Suppressor macrophage (primary cell): Measurements from ENCODE around the gene ZFP3.
"Not testable (repeated sequence)": the region's sequence is repeated elsewhere in the genome, so short reads cannot be mapped to it uniquely, and the experiment has no call there.

Source experiments
- DNase-seq, 4 experiments: peaks; one replicate each; pipeline ENCODE4 v3.0.0-alpha.2; 2020 to 2022

ZFP3 gene

GRCh38 chr17:5080591-5080990, 2.3 kb downstream of the ZFP3 start:
- DNase-seq, result no peak

GRCh38 chr17:5092218-5093010, 14.1 kb downstream of the ZFP3 start:
- DNase-seq, result no peak

DNA sequence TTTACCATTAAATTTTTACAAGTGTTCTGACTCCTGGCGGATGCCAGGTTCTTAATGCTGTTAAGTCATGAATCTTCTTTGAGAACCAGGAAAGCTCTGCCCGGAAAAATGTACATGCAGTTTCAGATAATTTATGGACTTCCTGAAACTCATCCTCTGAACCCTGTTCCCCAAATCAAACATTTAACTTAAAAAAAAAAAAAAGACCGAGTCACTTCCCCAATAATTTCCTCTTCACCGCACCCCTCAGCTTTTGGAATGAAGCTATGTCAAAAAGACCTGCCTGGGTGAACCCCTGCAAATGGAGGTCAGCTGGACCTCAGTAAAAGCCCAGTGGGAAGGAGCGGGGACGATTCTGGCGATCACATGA, 18.4 kb downstream of the ZFP3 start:
- peak in 3 of 4 experiments; percentile 11 to 51 (median 37) for DNase-seq

GRCh38 chr17:5097101-5097834, 19.0 kb downstream of the ZFP3 start:
- DNase-seq, result peak in 1 of 4 experiments; percentile 18

DNA sequence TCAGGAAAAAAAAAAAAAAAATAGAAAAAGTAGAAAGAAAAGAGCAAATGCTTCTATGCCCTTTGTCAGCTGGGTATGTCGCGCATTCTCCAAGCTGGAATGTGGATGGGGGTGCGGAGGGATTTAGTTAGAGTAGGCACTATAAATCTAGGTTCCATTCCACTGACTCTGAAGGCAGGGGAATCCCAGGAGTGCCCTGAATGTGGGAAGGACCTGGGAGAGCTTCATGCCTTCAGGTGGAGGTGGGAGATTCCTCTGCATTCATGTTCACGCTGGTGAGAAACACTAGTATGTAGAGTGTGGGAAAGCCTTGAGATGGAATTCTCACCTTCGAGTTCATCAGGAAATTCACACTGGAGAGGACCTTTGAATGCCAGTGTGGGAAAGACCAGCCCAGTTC, 21.0 kb downstream of the ZFP3 start:
- no peak for DNase-seq

- DNase-seq, result no peak
These were observed 22.6 kb downstream of the ZFP3 start for GRCh38 chr17:5100832-5101231.

DNA sequence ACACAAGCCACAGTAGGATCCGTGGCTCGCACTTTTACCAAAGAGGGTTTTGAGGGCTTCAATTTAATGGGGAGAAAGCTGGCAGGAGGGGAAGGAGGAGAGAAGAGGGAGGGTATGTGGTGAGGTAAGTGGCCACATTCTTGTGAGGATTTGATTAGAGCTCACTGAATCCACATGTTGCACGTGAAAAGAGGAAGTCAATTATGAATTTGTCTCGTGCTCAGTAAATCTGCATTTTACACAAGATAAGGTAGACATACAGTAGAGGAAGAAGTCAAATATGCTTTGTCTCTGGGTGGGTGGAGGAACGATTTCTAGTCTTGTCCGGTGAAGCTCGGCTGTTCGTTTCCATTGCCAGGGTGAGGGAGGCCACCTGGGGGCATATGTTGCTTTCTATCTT, 32.5 kb downstream of the ZFP3 start:
- DNase-seq, result peak; percentile 12 to 49 (median 30)

- DNase-seq, result peak; percentile 97 to 99 (median 98)
These were observed 33.3 kb downstream of the ZFP3 start, which contains the start of gene ZNF232 for GRCh38 chr17:5111402-5112204. ZNF232 (minus strand) TSS chr17:5111878; CDS start chr17:5111822, 56 bp downstream.

- no peak for DNase-seq
These were observed 37.7 kb downstream of the ZFP3 start, which contains the start of gene USP6 for GRCh38 chr17:5115673-5116651. USP6 (plus strand) TSS chr17:5116032; CDS start chr17:5130368, 14,336 bp downstream.

DNA sequence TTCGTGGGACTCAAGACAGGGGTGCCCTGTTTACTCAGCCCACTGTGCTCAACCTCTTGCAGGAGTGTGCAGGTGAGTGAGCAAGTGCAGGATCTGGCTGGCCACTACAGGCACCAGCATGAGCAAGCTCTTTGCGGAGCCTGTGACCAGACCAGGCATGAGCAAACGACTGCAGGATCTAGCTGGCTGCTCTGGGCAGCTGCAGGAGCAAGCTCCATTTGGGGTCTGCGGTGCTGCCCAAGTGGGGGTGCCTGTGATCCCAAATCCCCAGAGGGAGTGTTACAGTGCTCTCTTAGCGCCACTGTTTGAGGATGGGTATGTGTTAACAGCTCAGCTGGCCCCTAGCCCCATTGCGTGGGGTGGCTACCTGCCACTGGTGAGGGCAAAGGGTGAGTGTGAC, 40.0 kb downstream of the ZFP3 start:
- no peak for DNase-seq

DNA sequence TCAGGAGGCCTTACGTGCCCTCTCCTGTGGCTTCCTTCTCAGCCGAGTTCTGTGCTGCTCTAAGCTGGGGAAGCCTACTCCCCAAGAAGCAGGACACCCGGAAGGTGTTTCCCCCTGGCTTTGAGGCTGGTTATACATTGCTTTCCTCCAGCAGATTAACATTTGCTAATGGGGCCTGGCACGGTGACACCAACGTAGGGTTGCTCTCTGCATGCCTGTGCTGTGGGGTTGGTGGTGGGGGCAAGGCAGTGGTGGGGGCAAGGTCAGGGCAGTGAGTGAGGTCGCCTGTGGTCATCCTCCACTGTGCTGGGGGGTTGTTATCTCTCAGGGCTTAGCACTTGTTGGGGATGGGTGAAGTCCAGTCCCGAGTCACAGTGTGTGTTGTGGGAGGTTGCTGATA, 41.8 kb downstream of the ZFP3 start:
- no peak for DNase-seq

DNA sequence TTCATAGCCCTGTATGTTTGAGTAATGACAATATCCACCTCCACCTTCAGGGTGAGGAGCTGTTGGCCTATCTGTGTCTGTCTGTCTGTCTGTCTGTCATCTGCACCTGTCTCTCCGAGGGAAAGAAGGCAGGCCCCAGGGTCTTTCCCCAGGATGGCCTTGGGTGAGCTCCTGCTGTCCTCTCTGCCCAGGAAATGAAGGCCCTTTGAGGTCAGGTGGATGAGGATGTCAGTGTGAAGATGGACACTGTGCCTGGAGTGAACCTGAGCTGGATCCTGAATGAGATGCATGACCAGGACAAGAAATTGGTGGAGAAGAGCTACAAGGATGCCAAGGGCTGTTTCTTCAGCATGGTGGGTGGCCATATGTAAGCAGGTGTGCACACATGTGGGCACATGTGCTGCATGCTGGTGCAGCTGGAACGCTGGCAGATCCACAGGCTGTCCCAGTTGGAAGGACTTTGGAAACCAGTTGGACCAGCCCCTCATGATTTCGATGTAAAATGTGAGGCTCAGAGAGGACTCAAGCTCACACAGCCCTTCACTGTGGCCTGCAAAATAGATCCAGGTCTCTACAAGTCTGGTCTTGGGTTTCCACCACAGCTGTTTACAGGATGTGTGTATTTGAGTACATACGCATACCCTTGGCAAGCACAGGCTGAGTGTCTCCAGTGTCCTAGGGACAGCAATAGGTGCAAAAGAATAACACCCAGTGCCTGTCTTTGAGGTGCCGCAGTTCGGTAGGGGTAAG, 42.3 kb downstream of the ZFP3 start:
- not testable (repeated sequence) for DNase-seq

- DNase-seq, result no peak
These were observed 43.0 kb downstream of the ZFP3 start for GRCh38 chr17:5121186-5121841.

DNA sequence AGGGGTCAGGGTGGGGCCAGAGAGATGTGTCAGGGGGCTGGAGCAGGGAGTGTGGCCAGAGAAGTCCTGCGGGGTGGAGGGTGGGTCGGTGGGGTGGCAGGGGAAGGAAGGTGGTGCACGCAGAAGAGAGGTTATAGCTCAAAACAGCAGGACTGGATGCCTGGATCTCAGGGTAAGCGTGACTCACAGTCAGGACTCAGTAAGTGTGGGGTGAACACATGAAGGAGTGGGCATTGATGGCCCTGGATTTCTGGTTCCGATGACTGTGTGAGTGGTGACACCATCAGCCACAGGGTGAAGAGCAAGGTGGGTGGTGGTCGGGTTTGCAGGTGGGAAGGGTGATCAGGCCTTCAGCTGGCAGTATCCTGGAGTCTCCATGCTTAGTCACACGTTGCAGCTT, 43.8 kb downstream of the ZFP3 start:
- DNase-seq, result peak in 3 of 4 experiments; percentile 15 to 46 (median 25)

GRCh38 chr17:5122586-5123342, 44.5 kb downstream of the ZFP3 start:
- DNase-seq, result peak; percentile 13 to 52 (median 30)

DNA sequence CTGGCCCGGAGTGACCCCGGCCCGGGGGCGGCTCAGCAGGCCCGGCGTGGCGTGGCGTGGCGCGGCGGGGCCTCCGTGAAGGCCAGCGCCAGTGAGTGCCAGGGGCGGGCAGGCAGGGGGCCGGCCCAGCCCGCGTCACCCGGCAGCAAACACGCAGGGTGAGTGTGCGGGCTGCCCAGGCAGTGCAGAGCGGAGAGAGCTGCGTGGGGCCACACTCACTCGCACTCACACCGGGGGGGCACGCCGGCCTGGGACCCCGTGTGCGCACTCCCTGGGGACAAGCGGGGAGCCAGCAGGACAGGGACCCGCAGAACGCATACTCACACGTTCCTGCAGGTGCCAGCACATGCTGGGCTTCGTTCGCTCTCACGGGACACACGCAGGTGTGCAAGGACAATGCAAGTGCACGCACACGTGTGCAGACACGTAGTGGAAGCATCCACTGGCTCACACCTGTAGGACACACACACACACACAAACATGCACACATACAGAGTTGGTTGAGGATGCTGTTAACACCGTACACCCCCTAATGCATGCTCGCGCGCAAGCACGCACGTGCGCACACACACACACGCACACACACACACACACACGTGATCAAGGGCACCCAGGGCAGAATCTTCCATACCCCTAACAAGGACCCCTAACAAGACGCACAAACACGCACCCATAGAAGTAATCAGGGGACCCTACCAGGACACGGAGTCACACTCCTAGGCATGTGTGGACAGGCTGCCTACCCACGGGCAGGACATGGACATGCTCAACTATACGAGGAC, 45.3 kb downstream of the ZFP3 start:
- DNase-seq, result no peak

- DNase-seq, result not testable (repeated sequence)
These were observed 46.0 kb downstream of the ZFP3 start for GRCh38 chr17:5124125-5124760.

DNA sequence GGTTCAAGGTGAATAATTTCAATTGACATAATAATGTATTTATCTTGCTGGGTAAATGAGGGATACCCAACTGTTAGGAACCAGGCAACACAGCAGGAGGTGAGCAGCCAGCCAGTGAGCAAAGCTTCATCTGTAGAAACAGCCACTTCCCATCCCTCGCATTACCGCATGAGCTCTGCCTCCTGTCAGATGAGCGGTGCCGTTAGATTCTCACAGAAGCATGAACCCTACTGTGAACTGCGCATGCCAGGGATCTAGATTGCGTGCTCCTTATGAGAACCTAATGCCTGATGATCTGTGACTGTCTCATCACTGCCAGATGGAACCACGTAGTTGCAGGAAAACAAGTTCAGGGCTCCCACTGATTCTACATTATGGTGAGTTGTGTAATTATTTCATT, 46.6 kb downstream of the ZFP3 start:
- not testable (repeated sequence) for DNase-seq
